Esophagus (tissue), 2 donors: Measurements from ENCODE around the gene MPPED2. TPM values are rescaled to one million over a fixed set of nuclear protein-coding genes. Genes with fewer than 3 reads are reported as not detected.

ENCODE experiments used
- H3K27ac ChIP-seq, 2 donors: one replicate each; pipeline ENCODE4 v1.5.1; 2013; ENCODE audit warnings: low read depth in 2 of 2, mild to moderate bottlenecking in 2 of 2, inconsistent platforms in 1 of 2, low read length in 1 of 2, moderate library complexity in 1 of 2
- H3K27me3 ChIP-seq, 2 donors: one replicate each; pipeline ENCODE4 v1.6.1; 2013; ENCODE audit warnings: low read length in 2 of 2, control low read depth in 1 of 2, mild to moderate bottlenecking in 1 of 2; ENCODE audit not compliant: insufficient read depth in 2 of 2, control insufficient read depth in 1 of 2
- H3K36me3 ChIP-seq, 2 donors: one replicate each; pipeline ENCODE4 v1.6.1; 2013; ENCODE audit warnings: low read length in 1 of 2; ENCODE audit not compliant: control insufficient read depth in 2 of 2, insufficient read depth in 2 of 2
- H3K4me1 ChIP-seq, 2 donors: one replicate each; pipeline ENCODE4 v1.6.1; 2013; ENCODE audit warnings: low read length in 1 of 2; ENCODE audit not compliant: control insufficient read depth in 2 of 2, insufficient read depth in 2 of 2
- H3K4me3 ChIP-seq, 2 donors: one replicate each; pipeline ENCODE4 v1.5.1; 2013; ENCODE audit warnings: low read length in 2 of 2, mild to moderate bottlenecking in 2 of 2, low read depth in 1 of 2, moderate library complexity in 1 of 2
- H3K9me3 ChIP-seq, 2 donors: one replicate each; pipeline ENCODE4 v1.6.1; 2013; ENCODE audit warnings: mild to moderate bottlenecking in 2 of 2, low read depth in 1 of 2, low read length in 1 of 2, moderate library complexity in 1 of 2; ENCODE audit not compliant: control insufficient read depth in 2 of 2, insufficient read depth in 1 of 2
- WGBS, 2 donors: extraction: QIAGEN DNeasy Blood & Tissue Kit; methylation state at CpG; one replicate each; pipeline ENCODE4 v1.1.7; 2013; 5-methylcytosine and 5-hydroxymethylcytosine counted together
- polyA plus RNA-seq, 2 donors: library from polyadenylated mRNA; stranded (reverse); fragments of 200-250 nt; gene quantifications; one replicate each; pipeline ENCODE4 v1.2.3, GENCODE V29; 2013
- donor health status: healthy with polysubstance abuse.
- donor health status: Bipolar disorder and iron deficiency.

Gene MPPED2
- polyA plus RNA-seq, 2 donors = 0.58 to 1.4 TPM

DNA sequence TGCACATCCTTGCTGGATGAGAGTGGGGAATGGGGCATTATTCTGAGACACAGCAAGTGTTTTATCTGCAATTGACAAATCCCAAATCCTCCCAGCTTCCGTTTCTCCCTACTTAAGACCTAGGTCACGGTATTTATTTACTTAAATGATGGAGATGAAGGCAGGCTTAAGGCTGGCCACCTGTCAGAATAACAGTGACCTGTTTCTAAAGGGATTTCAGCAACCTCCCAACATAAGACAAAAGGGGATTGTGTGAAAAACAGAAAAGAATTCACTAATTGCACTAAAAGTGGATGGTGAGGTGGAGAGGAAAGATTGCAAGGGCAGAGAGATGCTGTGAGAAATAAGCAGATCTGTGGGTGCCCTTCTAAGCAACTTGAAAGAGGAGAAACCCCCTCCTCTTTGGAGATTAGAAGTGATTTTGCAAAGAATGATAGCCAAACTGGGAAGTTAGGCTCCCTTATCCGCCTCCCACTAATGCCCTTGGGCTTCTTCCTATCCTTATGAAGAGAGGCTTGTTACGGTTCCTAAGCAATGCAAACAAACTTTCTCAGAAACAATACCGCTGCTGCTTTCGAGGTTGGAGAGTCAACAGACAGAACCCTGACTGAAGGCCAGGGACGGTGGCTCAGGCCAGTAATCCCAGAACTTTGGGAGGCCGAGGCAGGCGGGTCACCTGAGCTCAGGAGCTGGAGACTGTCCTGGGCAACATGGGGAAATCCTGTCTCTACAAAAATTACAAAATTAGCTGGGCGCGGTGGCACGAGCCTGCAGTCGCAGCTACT is 179.0 kb downstream of the MPPED2 start:
- no peaks in the 10 kb centered on the region for H3K36me3 ChIP-seq
- no peak overlapping the region for H3K27ac ChIP-seq
- no peaks in the 10 kb centered on the region for H3K4me1 ChIP-seq
- no peaks in the 10 kb centered on the region for H3K27me3 ChIP-seq
- H3K4me3 ChIP-seq = no peak overlapping the region
- H3K9me3 ChIP-seq = no peaks in the 10 kb centered on the region
- WGBS, 2 donors = 56 to 58% methylated on average over 13 of the region's 13 CpGs

DNA sequence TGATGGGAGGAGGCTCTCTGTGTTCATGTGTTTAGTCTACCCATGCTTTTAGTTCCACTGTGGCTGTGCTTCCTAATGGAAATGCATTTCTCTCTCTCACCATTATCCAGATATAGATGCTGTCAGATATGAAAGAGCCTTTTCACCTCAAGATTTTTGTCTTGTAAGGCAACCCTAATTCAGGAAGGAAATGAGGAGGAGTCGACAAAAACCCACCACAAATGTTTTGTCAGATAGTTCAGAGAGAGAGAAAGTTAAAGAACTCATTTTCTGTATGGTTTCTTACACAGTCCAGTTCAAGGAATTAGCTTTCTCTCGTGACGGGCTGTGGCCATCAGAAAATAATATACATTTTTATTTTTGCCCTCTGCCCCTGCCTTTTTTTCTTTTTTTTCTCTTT is 180.8 kb downstream of the MPPED2 start:
- Histone ChIP-seq H3K4me1 (no peaks in the 10 kb centered on the region), H3K4me3 (no peak overlapping the region), H3K36me3 (no peaks in the 10 kb centered on the region), H3K27me3 (no peaks in the 10 kb centered on the region), H3K9me3 (no peaks in the 10 kb centered on the region), H3K27ac (no peak overlapping the region)
- WGBS, 2 donors = 60 to 62% methylated on average over 3 of the region's 3 CpGs

DNA sequence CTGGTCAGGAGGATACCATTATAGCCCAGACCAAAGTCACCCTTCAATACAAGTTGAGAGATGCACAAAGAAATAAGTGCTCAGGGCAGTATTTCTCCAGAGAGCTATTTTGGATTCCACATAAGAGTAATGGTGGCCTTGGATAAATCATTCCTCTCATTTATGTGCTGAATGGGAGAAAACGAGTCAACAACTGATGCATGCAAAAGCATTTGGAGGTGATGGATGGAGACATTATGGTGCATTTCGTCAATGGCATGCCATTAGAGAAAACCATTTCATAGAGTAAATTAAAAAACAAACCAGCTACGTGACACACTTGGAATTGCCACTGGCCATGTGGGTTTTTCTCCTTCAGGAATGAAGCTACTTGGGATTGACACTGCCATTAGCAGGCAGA is 182.0 kb downstream of the MPPED2 start:
- Histone ChIP-seq H3K27me3 (no peaks in the 10 kb centered on the region), H3K4me1 (no peaks in the 10 kb centered on the region), H3K9me3 (no peaks in the 10 kb centered on the region), H3K36me3 (no peaks in the 10 kb centered on the region), H3K27ac (no peak overlapping the region), H3K4me3 (no peak overlapping the region)
- 77 to 86% methylated on average over 3 of the region's 3 CpGs for WGBS, 2 donors

DNA sequence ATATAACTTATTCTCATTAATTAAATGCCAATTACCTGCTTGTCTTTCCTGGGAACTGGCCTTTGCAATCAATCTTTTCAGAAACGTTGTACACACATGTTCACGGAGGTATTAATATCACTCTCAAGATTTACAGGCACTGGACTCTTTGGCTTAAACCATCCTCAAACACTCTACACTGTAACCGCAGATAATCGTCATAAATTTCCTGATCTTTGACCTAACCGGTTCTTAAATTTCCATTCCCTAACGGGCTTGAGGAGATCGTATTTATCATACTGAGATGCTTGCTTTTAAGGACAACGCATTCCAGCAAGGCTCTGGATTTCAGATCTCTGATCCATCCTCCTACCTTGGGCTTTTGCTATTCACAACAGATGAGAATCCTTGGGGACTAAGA is 190.4 kb downstream of the MPPED2 start:
- Histone ChIP-seq H3K4me1 (peaks cover 0 to 2% of the 10 kb centered on the region in 2 donors), H3K27ac (no peak overlapping the region), H3K27me3 (no peaks in the 10 kb centered on the region), H3K4me3 (no peak overlapping the region), H3K9me3 (no peaks in the 10 kb centered on the region), H3K36me3 (no peaks in the 10 kb centered on the region)
- 56 to 66% methylated on average over 8 of the region's 8 CpGs for WGBS, 2 donors

DNA sequence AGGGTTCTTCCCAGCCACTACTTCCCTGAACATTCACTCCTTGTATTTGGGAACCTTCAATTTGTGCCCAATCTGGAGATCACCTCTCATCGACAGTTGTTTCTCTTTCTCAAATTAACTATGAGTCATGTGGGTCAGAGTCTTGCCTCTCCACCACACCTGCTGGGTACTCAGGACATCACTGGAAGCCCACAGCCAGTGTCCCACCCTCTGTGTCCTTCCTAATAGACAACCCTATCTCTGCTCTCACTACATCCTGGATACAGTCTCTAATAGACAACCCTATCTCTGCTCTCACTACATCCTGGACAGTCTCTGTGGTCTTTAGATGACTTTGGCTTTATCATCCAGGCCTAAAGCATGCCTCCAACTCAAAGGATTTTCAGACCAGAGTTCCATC is 193.1 kb downstream of the MPPED2 start:
- Histone ChIP-seq H3K9me3 (no peaks in the 10 kb centered on the region), H3K4me1 (peaks cover 0 to 2% of the 10 kb centered on the region in 2 donors), H3K27me3 (no peaks in the 10 kb centered on the region), H3K4me3 (no peak overlapping the region), H3K27ac (no peak overlapping the region), H3K36me3 (no peaks in the 10 kb centered on the region)
- 45 to 46% methylated on average over 1 of the region's 1 CpG for whole genome bisulfite sequencing, 2 donors

DNA sequence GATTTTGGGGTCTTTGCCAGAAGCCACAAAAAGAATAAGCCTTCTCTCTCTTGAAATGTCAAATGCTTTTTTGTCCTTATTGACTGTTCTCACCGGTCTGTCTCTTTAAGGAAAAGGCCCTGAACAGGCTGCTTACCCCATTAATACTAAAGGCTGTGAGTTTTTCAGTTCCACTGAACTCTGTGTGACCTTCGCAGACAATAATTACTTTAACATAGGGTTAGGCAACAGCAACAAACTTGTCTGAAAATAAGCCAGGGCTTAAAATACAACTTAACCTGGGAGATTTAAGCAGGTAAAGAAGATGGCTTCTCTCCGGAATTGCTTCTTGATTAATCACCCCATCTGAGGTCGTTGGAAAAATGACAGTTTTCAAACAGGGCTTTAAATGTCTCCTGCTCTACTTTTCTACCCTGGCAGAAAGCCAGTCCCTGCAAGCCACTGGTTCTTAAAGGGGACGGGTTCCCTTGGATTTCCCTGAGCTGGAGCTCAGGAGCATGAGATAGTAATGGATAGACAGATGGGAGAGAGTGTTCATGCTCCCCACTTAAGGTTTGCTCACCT is 193.8 kb downstream of the MPPED2 start:
- WGBS, 2 donors = 17 to 28% methylated on average over 5 of the region's 5 CpGs
- Histone ChIP-seq H3K9me3 (no peaks in the 10 kb centered on the region), H3K27ac (no peak overlapping the region), H3K4me1 (peaks cover 0 to 2% of the 10 kb centered on the region in 2 donors), H3K27me3 (no peaks in the 10 kb centered on the region), H3K36me3 (no peaks in the 10 kb centered on the region), H3K4me3 (no peak overlapping the region)

DNA sequence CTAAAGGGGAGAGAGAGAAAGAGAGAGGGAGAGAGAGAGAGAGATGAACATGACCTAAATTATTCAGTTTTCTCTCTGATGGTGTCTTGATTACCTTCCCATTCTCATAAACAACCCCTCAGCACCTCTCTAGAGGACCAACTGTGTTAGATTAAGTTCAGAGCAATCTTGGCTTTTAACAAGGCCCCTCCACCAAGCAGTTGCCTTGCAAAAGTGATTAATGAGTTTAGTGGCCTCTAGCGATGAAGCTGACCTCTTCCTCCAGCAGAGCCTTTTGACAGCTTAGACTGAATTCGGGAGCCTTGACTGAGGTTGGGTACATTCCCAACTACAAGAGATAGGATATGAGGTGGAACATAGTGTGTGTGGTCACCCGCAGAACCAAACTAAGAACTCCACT is 197.2 kb downstream of the MPPED2 start:
- peaks cover 0 to 2% of the 10 kb centered on the region in 2 donors for H3K4me1 ChIP-seq
- WGBS, 2 donors = 73 to 76% methylated on average over 3 of the region's 3 CpGs
- H3K27me3 ChIP-seq = no peaks in the 10 kb centered on the region
- H3K9me3 ChIP-seq = no peaks in the 10 kb centered on the region
- H3K27ac ChIP-seq = no peak overlapping the region
- no peaks in the 10 kb centered on the region for H3K36me3 ChIP-seq
- no peak overlapping the region for H3K4me3 ChIP-seq

DNA sequence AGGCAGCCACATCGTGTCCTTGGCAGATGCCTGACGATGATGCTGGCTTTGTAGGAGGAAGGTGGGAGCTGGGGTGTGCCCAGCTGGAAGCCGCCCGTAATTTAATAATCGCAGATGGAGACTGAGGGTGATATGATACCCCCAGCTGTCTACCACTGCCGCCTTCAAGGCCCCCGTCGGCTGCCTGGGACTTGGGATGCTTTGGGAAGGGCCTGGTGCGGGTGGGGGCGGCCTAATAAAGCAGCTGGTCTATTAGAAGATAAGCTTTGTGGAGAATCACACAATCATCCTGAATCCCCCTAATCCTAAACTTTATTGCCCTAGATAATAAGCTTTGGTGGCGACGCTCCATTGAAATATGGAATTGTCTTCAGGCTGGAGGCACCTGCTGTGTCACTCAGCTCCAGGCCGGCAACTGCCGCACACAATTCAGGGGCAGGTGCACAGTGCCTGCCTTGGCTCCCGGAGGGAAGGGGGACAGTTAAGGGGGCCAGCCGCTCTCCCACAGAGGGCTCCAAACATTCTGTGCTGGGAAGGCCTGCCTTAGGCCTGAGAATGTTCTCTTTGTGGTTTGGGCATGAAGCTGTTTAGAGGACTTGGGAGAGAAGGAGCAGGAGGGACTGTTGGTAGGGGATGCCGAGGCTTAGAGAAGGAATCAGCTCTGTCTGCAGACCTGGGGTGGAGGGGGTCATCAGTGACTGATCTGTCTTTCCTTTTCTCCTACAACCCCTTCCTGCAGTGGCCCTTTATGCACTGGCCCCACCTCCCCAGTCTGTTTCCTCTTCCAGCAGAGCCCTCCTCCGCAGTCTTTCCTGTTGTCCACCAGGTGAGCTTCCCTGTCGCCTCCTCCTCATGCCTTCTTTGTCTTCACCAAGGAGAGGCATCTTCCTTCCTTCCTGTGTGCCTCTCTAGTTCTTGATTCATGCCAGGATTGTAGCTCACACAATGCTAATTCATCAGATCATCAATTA is 198.0 kb downstream of the MPPED2 start:
- peaks cover 0 to 2% of the 10 kb centered on the region in 2 donors for H3K4me1 ChIP-seq
- H3K9me3 ChIP-seq = no peaks in the 10 kb centered on the region

DNA sequence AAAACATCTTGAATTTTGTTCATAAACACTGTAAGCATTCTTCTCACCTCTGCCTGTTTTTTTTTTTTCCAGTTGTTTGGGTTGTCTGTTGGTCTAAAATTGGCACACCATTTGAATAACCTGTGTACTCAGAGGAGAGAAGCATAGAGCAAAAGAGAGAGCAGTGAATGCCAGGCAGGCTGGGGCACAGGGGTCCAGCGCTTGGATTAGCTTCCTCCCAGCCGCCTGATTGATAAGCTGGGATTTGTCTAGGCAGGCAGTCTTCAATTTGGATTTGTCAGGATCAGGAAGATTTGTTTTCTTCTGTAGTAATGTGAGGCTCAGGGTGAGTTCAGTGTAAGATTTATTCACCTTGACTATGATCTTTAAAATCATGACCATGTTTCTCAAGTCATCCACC is 204.3 kb downstream of the MPPED2 start:
- H3K36me3 ChIP-seq = no peaks in the 10 kb centered on the region
- no peak overlapping the region for H3K4me3 ChIP-seq
- no peak overlapping the region for H3K27ac ChIP-seq
- H3K9me3 ChIP-seq = no peaks in the 10 kb centered on the region
- H3K27me3 ChIP-seq = no peaks in the 10 kb centered on the region
- no peaks in the 10 kb centered on the region for H3K4me1 ChIP-seq
- 42 to 47% methylated on average over 2 of the region's 2 CpGs for WGBS, 2 donors

More for the DNA sequence above, 198.0 kb downstream of the MPPED2 start:
- no peak overlapping the region for H3K27ac ChIP-seq
- no peaks in the 10 kb centered on the region for H3K27me3 ChIP-seq
- H3K4me3 ChIP-seq = no peak overlapping the region
- H3K36me3 ChIP-seq = no peaks in the 10 kb centered on the region
- WGBS, 2 donors = 90 to 91% methylated on average over 19 of the region's 19 CpGs
